NCI-H345 treated with DMSO at 0.1 percent for 48 hours (cell line): Measurements from ENCODE around the gene DNAJB13.
"Not testable (repeated sequence)": the region's sequence is repeated elsewhere in the genome, so short reads cannot be mapped to it uniquely, and the experiment has no call there.

Experiments
- DNase-seq: peaks from one replicate; lab custom pipeline; 2025; ENCODE audit not compliant: unreplicated experiment; lab: John Stamatoyannopoulos, UW

DNAJB13 gene

GRCh38 chr11:73950869-73951710 is at the start of gene DNAJB13:
DNAJB13 (plus strand) TSS chr11:73951026; CDS start chr11:73951070, 44 bp downstream.
- no peak for DNase-seq

DNA sequence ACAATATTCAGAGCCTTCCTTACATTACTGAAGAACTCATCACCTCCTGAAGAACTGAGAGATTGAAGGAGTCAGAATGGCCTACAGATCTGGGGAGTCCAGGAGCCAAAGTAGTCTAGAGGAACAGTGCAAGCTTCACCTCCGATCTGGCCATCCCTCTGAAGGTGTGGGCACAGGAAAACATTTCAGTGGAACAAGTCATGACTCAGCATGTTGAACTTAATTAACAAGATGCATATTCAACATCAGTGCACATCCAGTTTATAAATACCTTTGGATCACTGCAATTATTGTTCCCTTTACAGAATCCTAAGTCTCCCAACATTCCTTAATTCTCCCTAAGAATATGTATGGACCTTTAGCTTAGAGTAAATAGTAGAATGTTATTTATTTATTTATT is 48.5 kb upstream of the DNAJB13 start:
- no peak for DNase-seq

- DNase-seq, result no peak
These were observed 43.6 kb upstream of the DNAJB13 start for GRCh38 chr11:73907191-73907590.

- DNase-seq, result no peak
These were observed 38.8 kb upstream of the DNAJB13 start for GRCh38 chr11:73912026-73912425.

DNA sequence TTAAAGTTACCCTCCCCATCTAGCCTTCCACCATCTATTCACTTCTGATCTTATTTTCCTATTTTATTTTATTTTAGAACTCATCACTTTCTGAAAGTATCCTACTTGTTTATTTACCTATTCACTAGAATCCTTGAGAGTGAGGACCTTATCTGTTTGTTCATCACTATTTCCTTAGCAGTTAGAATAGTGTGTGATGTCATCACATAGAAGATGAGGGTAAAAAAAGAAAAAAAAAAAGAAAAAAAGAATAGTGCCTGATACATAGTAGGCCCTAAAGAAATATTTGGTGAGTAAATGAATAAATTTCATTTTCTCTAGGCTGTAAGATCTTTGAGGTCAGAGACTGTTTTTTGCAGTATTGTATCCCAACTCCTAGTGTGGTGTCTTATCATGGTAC is 37.4 kb upstream of the DNAJB13 start:
- no peak for DNase-seq

GRCh38 chr11:73914284-73914683 is 36.5 kb upstream of the DNAJB13 start:
- DNase-seq, result no peak

GRCh38 chr11:73916435-73916834 is 34.4 kb upstream of the DNAJB13 start:
- DNase-seq, result no peak

- DNase-seq, result no peak
These were observed 29.6 kb upstream of the DNAJB13 start for GRCh38 chr11:73921180-73921579.

DNA sequence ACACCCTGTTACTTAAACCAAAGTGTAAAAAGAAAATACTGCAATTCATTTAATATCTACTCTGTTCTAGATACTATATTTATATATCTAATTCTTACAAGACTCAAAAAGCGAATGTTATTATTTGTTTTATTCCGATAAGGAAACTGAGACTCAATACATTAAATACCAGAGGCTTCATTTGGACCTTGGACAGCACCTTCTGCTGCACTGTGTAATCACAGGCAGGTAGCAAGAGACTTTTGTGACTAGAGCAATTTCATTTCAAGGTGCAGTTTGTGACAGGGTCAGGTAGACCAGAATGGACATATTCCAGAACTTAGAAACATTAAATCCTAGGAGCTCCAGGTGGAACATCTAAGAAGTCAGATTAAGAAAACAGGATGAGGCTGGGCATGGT is 21.4 kb upstream of the DNAJB13 start:
- DNase-seq, result no peak

DNA sequence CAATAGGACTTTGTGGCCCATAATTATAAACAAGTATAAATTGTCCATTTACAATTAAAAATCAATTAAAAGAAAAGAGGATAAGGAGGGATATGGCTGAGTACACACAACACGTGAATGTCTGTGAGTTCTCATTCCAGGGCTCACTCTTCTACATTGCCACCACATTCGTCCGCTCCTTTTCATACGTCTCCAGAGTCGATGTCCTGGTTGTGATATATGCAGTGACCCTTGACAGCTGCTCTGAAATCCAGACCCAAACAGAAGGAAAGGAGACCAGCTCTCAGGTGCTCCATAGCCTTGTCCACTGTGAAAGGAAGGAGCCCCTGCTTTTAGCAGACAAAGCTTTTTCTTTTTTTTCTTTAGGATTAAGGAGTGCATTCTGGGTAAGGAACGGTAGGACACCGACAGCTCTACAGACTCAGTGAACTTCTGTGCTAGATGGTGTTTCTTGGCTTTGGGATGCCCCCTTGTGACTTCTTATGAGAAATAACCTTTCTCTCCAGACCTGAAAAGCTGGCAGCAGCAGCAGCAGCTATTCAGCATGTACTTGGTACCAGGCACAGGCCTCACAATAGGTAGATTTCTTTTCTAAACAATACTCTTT is 19.7 kb upstream of the DNAJB13 start:
- DNase-seq, result no peak

GRCh38 chr11:73931951-73932350 is 18.9 kb upstream of the DNAJB13 start:
- DNase-seq, result no peak

- DNase-seq, result no peak
These were observed 18.0 kb upstream of the DNAJB13 start for GRCh38 chr11:73932781-73933180.

- not testable (repeated sequence) for DNase-seq
These were observed 14.8 kb upstream of the DNAJB13 start for GRCh38 chr11:73936047-73936446.

DNA sequence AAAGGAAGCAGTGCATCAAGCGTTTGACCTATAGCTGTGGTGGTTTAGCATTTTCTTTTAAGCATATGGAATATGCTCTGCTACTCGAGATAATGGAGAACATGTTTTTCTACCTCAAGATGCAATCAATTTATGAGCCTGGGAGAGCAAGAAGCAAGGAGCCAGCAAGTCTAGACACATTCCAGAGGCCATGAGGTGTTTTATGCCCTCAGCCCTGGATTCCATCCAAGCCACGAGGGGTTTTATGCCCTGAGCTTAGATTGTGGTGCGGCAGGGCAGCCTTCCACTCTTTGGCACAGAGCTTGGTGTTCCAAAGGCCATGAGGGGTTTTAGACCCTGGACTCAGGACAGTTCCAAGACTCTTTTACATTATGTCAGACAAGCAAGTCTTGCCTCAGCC is 11.7 kb upstream of the DNAJB13 start:
- no peak for DNase-seq

DNA sequence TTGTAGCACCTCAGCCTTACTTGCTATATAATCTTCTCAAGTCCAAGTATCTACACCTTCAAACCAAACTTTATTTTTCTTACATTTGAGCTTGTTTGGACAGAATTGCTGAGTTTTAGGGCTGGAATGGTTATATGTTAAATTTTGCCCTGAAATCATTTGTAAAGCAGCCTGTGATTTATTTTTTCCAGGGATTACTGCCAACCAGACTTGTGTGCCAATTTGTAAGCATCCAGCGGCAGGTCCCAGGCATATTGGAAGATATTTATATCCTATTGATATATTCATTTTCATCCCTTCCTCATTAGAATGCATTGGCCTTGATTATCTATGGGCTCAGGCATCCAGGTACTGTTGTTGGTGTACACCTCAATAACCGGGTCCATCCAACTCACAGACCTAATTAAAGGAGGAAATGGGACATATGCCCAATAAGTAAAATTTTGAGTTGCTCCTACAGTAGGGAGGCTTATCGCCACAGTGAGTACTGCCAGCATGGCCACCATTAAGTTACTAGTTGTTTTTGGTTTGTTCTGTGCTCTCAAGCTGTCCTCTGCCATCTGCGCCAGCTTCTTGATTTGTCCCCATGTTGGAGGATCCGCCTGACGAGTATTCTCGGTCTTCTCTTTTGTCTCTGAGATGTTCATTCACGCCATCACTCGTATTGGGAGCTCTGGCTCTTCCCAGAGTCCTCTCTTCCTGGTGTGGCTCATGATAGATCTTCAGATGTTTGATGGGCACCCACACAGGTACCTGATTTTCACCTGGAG is 9.8 kb upstream of the DNAJB13 start:
- no peak for DNase-seq

GRCh38 chr11:73942010-73942409 is 8.8 kb upstream of the DNAJB13 start:
- DNase-seq, result no peak

DNA sequence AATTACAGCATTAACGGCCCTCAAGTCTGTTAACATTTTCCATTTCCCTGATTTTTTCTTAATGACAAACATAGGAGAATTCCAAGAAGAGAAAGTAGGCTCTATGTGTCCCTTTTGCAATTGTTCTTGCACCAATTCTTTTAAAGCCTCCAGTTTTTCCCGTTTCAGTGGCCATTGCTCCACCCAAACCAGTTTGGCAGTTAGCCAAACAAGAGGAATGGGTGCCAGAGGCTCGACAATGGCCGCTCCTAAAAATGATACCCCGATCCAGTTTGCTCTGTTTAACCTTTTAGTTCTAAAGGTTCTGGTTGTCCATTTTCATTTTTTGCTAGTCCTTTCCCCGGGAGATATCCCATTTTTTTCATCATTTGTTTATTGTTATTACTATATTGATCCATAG is 6.7 kb upstream of the DNAJB13 start:
- no peak for DNase-seq

- no peak for DNase-seq
These were observed 5.9 kb upstream of the DNAJB13 start for GRCh38 chr11:73944901-73945300.

- no peak for DNase-seq
These were observed 5.4 kb upstream of the DNAJB13 start for GRCh38 chr11:73945396-73945795.

- DNase-seq, result no peak
These were observed 3.9 kb upstream of the DNAJB13 start for GRCh38 chr11:73946798-73947458.

GRCh38 chr11:73949246-73949645 is 1.6 kb upstream of the DNAJB13 start:
- no peak for DNase-seq
